HL-60 (cell line): ENCODE data around the gene CTDP1.

Experiments used
- DNase-seq, 2 experiments: peaks; one replicate each; pipeline ENCODE4 v3.0.0-alpha.2; 2010 to 2020; ENCODE audit warnings: low read depth in 1 of 2, low spot score in 1 of 2
- H3K27ac ChIP-seq: fragments of 250-450 bp; sonication (Bioruptor Pico); replicated peaks from 2 replicates; pipeline ENCODE4 v1.5.1; 2020; ENCODE audit warnings: mild to moderate bottlenecking, moderate library complexity
- H3K27me3 ChIP-seq: fragments of 250-450 bp; sonication (Bioruptor Pico); 2 replicates; pipeline ENCODE4 v1.5.1; 2021; ENCODE audit warnings: mild to moderate bottlenecking, moderate library complexity; ENCODE audit not compliant: insufficient read depth, poor library complexity, severe bottlenecking
- H3K4me3 ChIP-seq: replicated peaks from 2 replicates; pipeline ENCODE4 v1.5.1; 2011; ENCODE audit warnings: mild to moderate bottlenecking, control low read depth, low read length; ENCODE audit not compliant: insufficient read depth
- CTCF ChIP-seq: IDR thresholded peaks from one replicate; pipeline ENCODE4 v1.5.1; 2011; ENCODE audit warnings: low read length, control low read depth, inconsistent platforms; ENCODE audit not compliant: insufficient read depth
- GABPA ChIP-seq: IDR thresholded peaks from 2 replicates; pipeline ENCODE4 v1.6.1; 2012; ENCODE audit warnings: low read depth
- POLR2AphosphoS5 ChIP-seq: IDR thresholded peaks from 2 replicates; pipeline ENCODE4 v1.6.1; 2012; ENCODE audit warnings: low read depth
- REST ChIP-seq: IDR thresholded peaks from 2 replicates; pipeline ENCODE4 v1.6.1; 2012; ENCODE audit warnings: low read depth; ENCODE audit not compliant: insufficient replicate concordance
- SPI1 ChIP-seq: IDR thresholded peaks from 2 replicates; pipeline ENCODE4 v1.6.1; 2012; ENCODE audit warnings: low read depth, mild to moderate bottlenecking, borderline replicate concordance

CTDP1 gene

GRCh38 chr18:79794846-79795245 lies 115.2 kb downstream of the CTDP1 start:
- TF ChIP-seq CTCF (no peak), POLR2AphosphoS5 (no peak), SPI1 (no peak), GABPA (no peak), REST (no peak)
- DNase-seq, result no peak
- Histone ChIP-seq H3K27ac (no peak overlapping the region), H3K27me3 (peaks cover 6% of the 10 kb centered on the region), H3K4me3 (no peak overlapping the region)

- TF ChIP-seq GABPA (no peak), CTCF (no peak), REST (no peak), POLR2AphosphoS5 (no peak), SPI1 (no peak)
- H3K27ac ChIP-seq, result no peak overlapping the region
- no peak for DNase-seq
- no peak overlapping the region for H3K4me3 ChIP-seq
- peaks cover 6% of the 10 kb centered on the region for H3K27me3 ChIP-seq
Measured at GRCh38 chr18:79795446-79795845, 115.8 kb downstream of the CTDP1 start.

- no peak overlapping the region for H3K27ac ChIP-seq
- no peak for DNase-seq
- peaks cover 6% of the 10 kb centered on the region for H3K27me3 ChIP-seq
- TF ChIP-seq SPI1, result no peak
- TF ChIP-seq REST, result no peak
- TF ChIP-seq GABPA, result no peak
- no peak for TF ChIP-seq POLR2AphosphoS5
- no peak for TF ChIP-seq CTCF
- no peak overlapping the region for H3K4me3 ChIP-seq
Measured at GRCh38 chr18:79796016-79796415, 116.4 kb downstream of the CTDP1 start.
